ENCODE data around the gene CEACAM1. TPM values are rescaled to one million over a fixed set of nuclear protein-coding genes. Genes with fewer than 3 reads are reported as not detected.

The CEACAM1 gene
- total and polyA plus RNA-seq, 9 of the 15 experiments (the other 6 are each of a cell fraction or from before 2014, with no cell fraction given): 0.04 to 0.16 (median 0.10) TPM; not detected in 1

- Histone ChIP-seq H3K27ac (ENCODE audit: extremely low read depth, low read depth, low read length) (no peak overlapping the region), H3K4me1 (replicated peaks in 1 of 2; ENCODE audit: control insufficient read depth in 2 of 2, insufficient read depth in 2 of 2, low read length in 2 of 2) (no peaks in the 10 kb centered on the region), H3K9me3 (replicated peaks; ENCODE audit: control insufficient read depth, insufficient read depth, low read depth, low read length) (no peaks in the 10 kb centered on the region), H2AFZ (ENCODE audit: low read depth, low read length) (no peak overlapping the region), H3K27me3 (ENCODE audit: control insufficient read depth in 2 of 2, insufficient read depth in 2 of 2, low read length in 2 of 2) (peaks cover 0 to 11% of the 10 kb centered on the region in 2 experiments; a peak in 2 of 5 replicates), H3K36me3 (ENCODE audit: control insufficient read depth, insufficient read depth, low read length) (no peaks in the 10 kb centered on the region), H3K9ac (ENCODE audit: insufficient read depth in 1 of 2, low read depth in 2 of 2, low read length in 2 of 2) (no peak overlapping the region), H3K4me3 (no peak overlapping the region), H3K9me1 (ENCODE audit: control insufficient read depth, insufficient read depth, low read length) (no peaks in the 10 kb centered on the region), H3K4me2 (ENCODE audit: insufficient read depth, low read length) (no peak overlapping the region), H3K79me2 (ENCODE audit: control insufficient read depth, insufficient read depth, low read length) (no peaks in the 10 kb centered on the region), H4K20me1 (replicated peaks; ENCODE audit: control insufficient read depth, insufficient read depth, low read length) (no peaks in the 10 kb centered on the region)
- CTCF ChIA-PET (ENCODE audit: low intra/inter-chr PET ratio): no interaction called here
- TF ChIP-seq ARID4B (CRISPR knock-in tag; IDR thresholded peaks at IDR 0.05): no peak
- no peak for TF ChIP-seq LCOR (CRISPR knock-in tag; IDR thresholded peaks at IDR 0.05)
- 2% methylated on average over 8 of the region's 8 CpGs for WGBS (ENCODE audit: insufficient coverage, low coverage, missing lambda C conversion rate)
- DNase-seq (ENCODE audit: extremely low read depth in 1 of 4, low spot score in 3 of 4) (no peak), FAIRE-seq (no peak), ATAC-seq (no peak)
- BruUV-seq (replicated peaks): no TSS peak
- intact Hi-C loops (cut with micrococcal nuclease) (no loop called here), in situ Hi-C loops (cut with MboI) (loop anchor here (25.0 kb wide), 1 partner anchor 428 kb away; no protein-coding TSS in a partner anchor)
- POLR2A ChIA-PET: no interaction called here
Measured at GRCh38 chr19:42540071-42540553, 11.8 kb upstream of the CEACAM1 start.

Data from K562 (cell line).